ENCODE data around the gene RNASEH2A. TPM values are rescaled to one million over a fixed set of nuclear protein-coding genes. Genes with fewer than 3 reads are reported as not detected.
"Not testable (repeated sequence)": the region's sequence is repeated elsewhere in the genome, so short reads cannot be mapped to it uniquely, and the experiment has no call there.

The RNASEH2A gene
- total and polyA plus RNA-seq, 2 experiments from 2014 or later: 16.9 to 32.3 TPM

DNA sequence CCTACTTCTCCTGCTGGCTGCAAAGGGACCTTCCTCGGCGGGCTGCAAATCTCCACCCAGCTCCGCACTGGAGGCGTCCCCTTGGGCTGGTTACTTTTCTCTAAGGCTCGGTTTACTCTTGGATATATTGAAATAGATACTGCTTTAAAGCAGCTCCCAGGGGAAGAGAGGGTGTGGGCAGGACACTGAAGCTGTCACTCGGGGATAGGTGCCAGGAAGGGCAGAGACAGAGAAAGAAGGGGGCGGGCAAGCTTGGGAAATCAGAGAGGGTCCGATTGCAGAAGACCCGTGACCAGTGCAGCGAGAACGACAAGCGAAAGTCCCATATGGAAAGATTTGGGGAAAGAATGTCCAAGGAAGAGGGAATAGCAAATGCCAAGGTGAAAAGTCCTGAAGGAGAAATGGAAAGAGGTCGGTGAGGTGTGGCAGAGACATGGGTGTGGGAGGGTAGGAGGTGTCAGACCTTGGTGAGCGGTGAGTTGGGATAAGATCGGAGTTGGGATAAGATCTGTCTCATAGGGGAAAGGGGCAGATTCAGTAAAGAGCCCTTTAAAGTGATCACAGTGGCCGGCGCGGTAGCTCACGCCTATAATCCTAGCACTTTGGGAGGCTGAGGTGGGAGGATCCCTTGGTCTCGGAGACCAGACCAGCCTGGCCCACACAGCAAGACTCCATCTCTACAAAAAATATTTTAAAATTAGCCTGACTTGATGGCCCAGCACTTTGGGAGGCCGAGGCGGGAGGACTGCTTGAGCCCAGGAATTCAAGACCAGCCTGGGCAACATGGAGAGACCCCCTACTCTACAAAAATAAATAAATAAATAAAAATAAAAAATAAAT lies 3.9 kb upstream of the RNASEH2A start:
- 33 to 34% methylated on average over 22 of the region's 22 CpGs for WGBS, 2 experiments (ENCODE audit: low coverage in 1 of 2, low lambda C conversion rate in 2 of 2, missing lambda C conversion rate in 2 of 2)

GRCh38 chr19:12804051-12804450 lies 2.3 kb upstream of the RNASEH2A start:
- 94 to 95% methylated on average over 18 to 26 of the region's 26 CpGs for WGBS, 2 experiments (ENCODE audit: low coverage in 1 of 2, low lambda C conversion rate in 2 of 2, missing lambda C conversion rate in 2 of 2)
- no peak overlapping the region for H3K4me3 ChIP-seq

More for the DNA sequence above, 3.9 kb upstream of the RNASEH2A start:
- H3K4me2 ChIP-seq (ENCODE audit: unreplicated experiment): peak overlapping the region; percentile 95
- DNase-seq: peak; percentile 48
- H3K36me3 ChIP-seq (ENCODE audit: low read depth): no peaks in the 10 kb centered on the region
- peaks cover 6% of the 10 kb centered on the region; the same call in 1 of the 2 replicates for H3K79me2 ChIP-seq (ENCODE audit: insufficient read depth)
- peak overlapping the region; percentile 83 for H3K4me3 ChIP-seq
- no peak overlapping the region for H3K27ac ChIP-seq
- H4K20me1 ChIP-seq (ENCODE audit: insufficient read depth): no peaks in the 10 kb centered on the region
- peak overlapping the region; percentile 92 for H2AFZ ChIP-seq
- H3K9me3 ChIP-seq (ENCODE audit: low read depth): no peaks in the 10 kb centered on the region
- in situ Hi-C loops (cut with MboI): no loop called here
- H3K4me1 ChIP-seq (ENCODE audit: insufficient read depth): no peaks in the 10 kb centered on the region
- TF ChIP-seq EZH2 (IDR thresholded peaks at IDR 0.05; ENCODE audit: insufficient read depth, poor library complexity, severe bottlenecking) (no peak), EZH2phosphoT487 (IDR thresholded peaks at IDR 0.05; ENCODE audit: insufficient read depth, low read depth) (no peak)
- no peaks in the 10 kb centered on the region for H3K27me3 ChIP-seq (replicated peaks; ENCODE audit: insufficient read depth)
- 0 out of 2 replicates have a peak, but pooled peaks cover 6% of the 10 kb centered on the region for H3F3A ChIP-seq (ENCODE audit: insufficient read depth)
- peak overlapping the region; percentile 83 for H3K9ac ChIP-seq
- H3K9me2 ChIP-seq (ENCODE audit: insufficient read depth): no peaks in the 10 kb centered on the region

DNA sequence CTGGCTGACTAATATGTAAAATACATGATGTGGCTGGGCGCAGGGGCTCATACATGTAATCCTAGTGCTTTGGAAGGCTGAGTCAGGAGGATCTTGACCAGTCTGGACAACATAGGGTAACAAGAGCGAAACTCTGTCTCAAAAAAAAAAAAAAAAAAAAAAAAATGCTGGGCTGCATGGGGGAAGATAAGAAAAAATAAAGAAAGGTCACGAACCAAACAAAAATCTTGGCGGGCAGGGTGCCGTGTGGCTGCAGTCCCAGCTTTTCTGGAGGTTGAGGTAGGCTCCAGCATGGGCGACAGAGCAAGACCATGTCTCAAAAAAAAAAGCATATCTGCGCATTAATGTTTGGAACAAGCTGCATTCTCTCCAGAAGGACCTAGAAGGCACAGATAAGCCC lies 8.7 kb downstream of the RNASEH2A start:
- in situ Hi-C loops (cut with MboI): no loop called here

More at GRCh38 chr19:12804051-12804450, 2.3 kb upstream of the RNASEH2A start:
- H3K27ac ChIP-seq: no peak overlapping the region
- no peak overlapping the region for H3K9ac ChIP-seq
- in situ Hi-C loops (cut with MboI): no loop called here
- peaks cover 6% of the 10 kb centered on the region; the same call in 1 of the 2 replicates for H3K79me2 ChIP-seq (ENCODE audit: insufficient read depth)
- DNase-seq: no peak
- no peaks in the 10 kb centered on the region for H3K9me2 ChIP-seq (ENCODE audit: insufficient read depth)
- H3K36me3 ChIP-seq (ENCODE audit: low read depth): no peaks in the 10 kb centered on the region
- no peaks in the 10 kb centered on the region for H4K20me1 ChIP-seq (ENCODE audit: insufficient read depth)
- H3K4me2 ChIP-seq (ENCODE audit: unreplicated experiment): no peak overlapping the region
- H3K27me3 ChIP-seq (replicated peaks; ENCODE audit: insufficient read depth): no peaks in the 10 kb centered on the region
- no peak for TF ChIP-seq EZH2phosphoT487 (IDR thresholded peaks at IDR 0.05; ENCODE audit: insufficient read depth, low read depth)
- TF ChIP-seq EZH2 (IDR thresholded peaks at IDR 0.05; ENCODE audit: insufficient read depth, poor library complexity, severe bottlenecking): no peak
- no peaks in the 10 kb centered on the region for H3K4me1 ChIP-seq (ENCODE audit: insufficient read depth)
- H3F3A ChIP-seq (ENCODE audit: insufficient read depth): 0 out of 2 replicates have a peak, but pooled peaks cover 6% of the 10 kb centered on the region
- H2AFZ ChIP-seq: no peak overlapping the region
- no peaks in the 10 kb centered on the region for H3K9me3 ChIP-seq (ENCODE audit: low read depth)

DNA sequence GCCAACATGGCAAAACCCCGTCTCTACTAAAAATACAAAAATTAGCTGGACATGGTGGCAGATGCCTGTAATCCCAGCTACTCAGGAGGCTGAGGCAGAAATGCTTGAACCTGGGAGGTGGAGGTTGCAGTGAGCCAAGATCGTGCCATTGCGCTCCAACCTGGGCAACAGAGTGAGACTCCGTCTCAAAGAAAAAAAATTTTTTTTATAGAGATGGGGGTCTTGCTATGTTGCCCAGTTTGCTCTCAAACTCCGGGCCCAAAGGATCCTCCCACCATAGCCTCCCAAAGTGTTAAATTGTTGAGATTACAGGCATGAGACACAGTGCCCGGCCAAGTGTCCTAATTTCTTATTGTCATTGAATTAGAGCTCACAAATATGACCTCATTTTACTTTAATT lies 10.8 kb downstream of the RNASEH2A start:
- H3K79me2 ChIP-seq (ENCODE audit: insufficient read depth); in situ Hi-C loops (cut with MboI); H4K20me1 ChIP-seq (ENCODE audit: insufficient read depth); H3K9ac ChIP-seq; H3K9me2 ChIP-seq (ENCODE audit: insufficient read depth); H3K9me3 ChIP-seq (ENCODE audit: low read depth); H2AFZ ChIP-seq; H3K4me2 ChIP-seq (ENCODE audit: unreplicated experiment); H3K27me3 ChIP-seq (replicated peaks; ENCODE audit: insufficient read depth); DNase-seq; H3K4me3 ChIP-seq; H3K27ac ChIP-seq; H3K4me1 ChIP-seq (ENCODE audit: insufficient read depth); H3K36me3 ChIP-seq (ENCODE audit: low read depth); H3F3A ChIP-seq (ENCODE audit: insufficient read depth): not testable (repeated sequence)
- WGBS, 2 experiments (ENCODE audit: low coverage in 1 of 2, low lambda C conversion rate in 2 of 2, missing lambda C conversion rate in 2 of 2): 88 to 89% methylated on average over 6 of the region's 6 CpGs

More for the DNA sequence above, 8.7 kb downstream of the RNASEH2A start:
- 86 to 93% methylated on average over 7 of the region's 7 CpGs for WGBS, 2 experiments (ENCODE audit: low coverage in 1 of 2, low lambda C conversion rate in 2 of 2, missing lambda C conversion rate in 2 of 2)
- Histone ChIP-seq H3K9me2 (ENCODE audit: insufficient read depth) (no peaks in the 10 kb centered on the region), H3K9me3 (ENCODE audit: low read depth) (no peaks in the 10 kb centered on the region), H2AFZ (no peak overlapping the region), H3K4me1 (ENCODE audit: insufficient read depth) (no peaks in the 10 kb centered on the region), H4K20me1 (ENCODE audit: insufficient read depth) (no peaks in the 10 kb centered on the region), H3K27me3 (replicated peaks; ENCODE audit: insufficient read depth) (no peaks in the 10 kb centered on the region), H3K79me2 (ENCODE audit: insufficient read depth) (no peaks in the 10 kb centered on the region), H3K4me3 (no peak overlapping the region), H3K27ac (no peak overlapping the region), H3K36me3 (ENCODE audit: low read depth) (no peaks in the 10 kb centered on the region), H3K4me2 (ENCODE audit: unreplicated experiment) (no peak overlapping the region), H3F3A (ENCODE audit: insufficient read depth) (no peaks in the 10 kb centered on the region), H3K9ac (no peak overlapping the region)
- DNase-seq: no peak
- no peak for TF ChIP-seq EZH2phosphoT487 (IDR thresholded peaks at IDR 0.05; ENCODE audit: insufficient read depth, low read depth)

DNA sequence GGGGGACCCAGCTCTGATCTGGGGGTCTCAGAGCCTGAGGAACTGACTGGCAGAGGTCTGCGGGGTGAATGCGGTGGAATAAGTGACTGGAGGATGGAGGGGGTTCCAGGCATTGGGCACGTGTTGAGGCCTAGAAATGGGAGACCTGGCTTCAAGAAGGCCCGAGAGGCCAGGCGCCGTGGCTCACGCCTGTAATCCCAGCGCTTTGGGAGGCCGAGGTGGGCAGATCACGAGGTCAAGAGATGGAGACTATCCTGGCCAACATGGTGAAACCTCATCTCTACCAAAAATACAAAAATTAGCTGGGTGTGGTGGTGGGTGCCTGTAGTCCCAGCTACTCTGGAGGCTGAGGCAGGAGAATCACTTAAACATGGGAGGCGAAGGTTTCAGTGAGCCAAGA lies 11.4 kb downstream of the RNASEH2A start:
- H3K79me2 ChIP-seq (ENCODE audit: insufficient read depth); H3K4me1 ChIP-seq (ENCODE audit: insufficient read depth); H3K9me3 ChIP-seq (ENCODE audit: low read depth); H3K4me2 ChIP-seq (ENCODE audit: unreplicated experiment); H3K27me3 ChIP-seq (replicated peaks; ENCODE audit: insufficient read depth); H3K9ac ChIP-seq; H3K9me2 ChIP-seq (ENCODE audit: insufficient read depth); DNase-seq; H3K4me3 ChIP-seq; H4K20me1 ChIP-seq (ENCODE audit: insufficient read depth); H3F3A ChIP-seq (ENCODE audit: insufficient read depth); H3K27ac ChIP-seq; H3K36me3 ChIP-seq (ENCODE audit: low read depth); in situ Hi-C loops (cut with MboI); H2AFZ ChIP-seq: not testable (repeated sequence)
- 75 to 87% methylated on average over 4 to 11 of the region's 11 CpGs for WGBS, 2 experiments (ENCODE audit: low coverage in 1 of 2, low lambda C conversion rate in 2 of 2, missing lambda C conversion rate in 2 of 2)
